WTC11 (cell line): Measurements from ENCODE around the gene RPP14. TPM values are rescaled to one million over a fixed set of nuclear protein-coding genes. Genes with fewer than 3 reads are reported as not detected.

Experiments used
- ATAC-seq: fragments of 200-7000 bp; cut with Tn5 transposase; 2 replicates; pipeline ENCODE4 v1.10.0; 2021; ENCODE audit warnings: mild to moderate bottlenecking, moderate library complexity
- CTCF ChIA-PET: fragments of 300-600 bp; sonication (Branson Sonifier 250); formaldehyde crosslinking; loops from one replicate; lab custom pipeline; 2021; ENCODE audit warnings: antibody characterized with exemption; lab: Charles Lee
- POLR2A ChIA-PET: fragments of 350-600 bp; sonication (Branson Sonifier 250); formaldehyde crosslinking; loops from one replicate; lab custom pipeline; 2021; ENCODE audit warnings: antibody characterized with exemption; lab: Charles Lee
- DNase-seq: peaks from one replicate; pipeline ENCODE4 v3.0.0; 2021; ENCODE audit warnings: low spot score
- H3K27ac Mint-ChIP-seq: 2 replicates; pipeline ENCODE4 v1.8.0; 2021; ENCODE audit warnings: mixed read lengths
- H3K27me3 Mint-ChIP-seq: 2 replicates; pipeline ENCODE4 v1.8.0; 2021; ENCODE audit warnings: low read depth, mild to moderate bottlenecking, moderate library complexity, mixed read lengths
- H3K36me3 Mint-ChIP-seq: 2 replicates; pipeline ENCODE4 v1.8.0; 2021; ENCODE audit warnings: mixed read lengths
- H3K4me1 Mint-ChIP-seq: 2 replicates; pipeline ENCODE4 v1.8.0; 2022; ENCODE audit warnings: mixed read lengths
- H3K4me3 Mint-ChIP-seq: 2 replicates; pipeline ENCODE4 v1.8.0; 2021; ENCODE audit warnings: mild to moderate bottlenecking, moderate library complexity, mixed read lengths
- H3K9me3 Mint-ChIP-seq: 2 replicates; pipeline ENCODE4 v1.8.0; 2021; ENCODE audit warnings: mixed read lengths
- ATF1 ChIP-seq: sonication (generic); formaldehyde crosslinking; IDR thresholded peaks from 2 replicates; pipeline ENCODE4 v1.8.1; 2023; ENCODE audit warnings: mild to moderate bottlenecking, moderate library complexity, missing genetic modification reagents
- CBFB ChIP-seq: sonication (generic); formaldehyde crosslinking; IDR thresholded peaks from 2 replicates; pipeline ENCODE4 v1.8.1; 2022; ENCODE audit warnings: mild to moderate bottlenecking, low read depth, missing genetic modification reagents
- CDX4 ChIP-seq: fragments of 250-450 bp; sonication (Bioruptor Pico); IDR thresholded peaks from 2 replicates; pipeline ENCODE4 v1.9.0; 2021; ENCODE audit warnings: moderate library complexity, mild to moderate bottlenecking, inconsistent platforms, borderline replicate concordance
- E2F4 ChIP-seq: sonication (generic); formaldehyde crosslinking; IDR thresholded peaks from 2 replicates; pipeline ENCODE4 v1.8.1; 2022; ENCODE audit warnings: low read depth, mild to moderate bottlenecking, moderate library complexity, missing genetic modification reagents, borderline replicate concordance
- ERG ChIP-seq: fragments of 250-450 bp; sonication (Bioruptor Pico); IDR thresholded peaks from 2 replicates; pipeline ENCODE4 v1.8.0; 2021; ENCODE audit warnings: mild to moderate bottlenecking
- ETV6 ChIP-seq: sonication (generic); formaldehyde crosslinking; IDR thresholded peaks from 2 replicates; pipeline ENCODE4 v1.8.1; 2022; ENCODE audit warnings: mild to moderate bottlenecking, missing genetic modification reagents
- GRHL2 ChIP-seq: fragments of 250-450 bp; sonication (Bioruptor Pico); IDR thresholded peaks from 2 replicates; pipeline ENCODE4 v1.8.0; 2022; ENCODE audit warnings: mild to moderate bottlenecking, moderate library complexity; ENCODE audit not compliant: insufficient replicate concordance, severe bottlenecking
- HMGXB4 ChIP-seq: sonication (generic); formaldehyde crosslinking; IDR thresholded peaks from 2 replicates; pipeline ENCODE4 v1.8.1; 2023; ENCODE audit warnings: mild to moderate bottlenecking, moderate library complexity, missing genetic modification reagents
- MXD4 ChIP-seq: fragments of 250-450 bp; sonication (Bioruptor Pico); IDR thresholded peaks from 2 replicates; pipeline ENCODE4 v1.8.0; 2021; ENCODE audit warnings: mild to moderate bottlenecking, moderate library complexity, borderline replicate concordance
- MYBL2 ChIP-seq: sonication (generic); formaldehyde crosslinking; IDR thresholded peaks from 2 replicates; pipeline ENCODE4 v1.8.1; 2023; ENCODE audit warnings: mild to moderate bottlenecking, moderate library complexity, missing genetic modification reagents
- NFYB ChIP-seq: sonication (generic); formaldehyde crosslinking; conservative IDR thresholded peaks from 2 replicates; pipeline ENCODE4 v1.8.0; 2022; ENCODE audit warnings: low read depth, missing genetic modification reagents
- OVOL2 ChIP-seq: fragments of 250-450 bp; sonication (Bioruptor Pico); IDR thresholded peaks from 2 replicates; pipeline ENCODE4 v1.9.0; 2021; ENCODE audit warnings: mild to moderate bottlenecking, borderline replicate concordance
- PRDM15 ChIP-seq: sonication (generic); formaldehyde crosslinking; IDR thresholded peaks from 2 replicates; pipeline ENCODE4 v1.8.0; 2022; ENCODE audit warnings: missing genetic modification reagents
- TP53 ChIP-seq: sonication (generic); formaldehyde crosslinking; IDR thresholded peaks from 2 replicates; pipeline ENCODE4 v1.8.1; 2023; ENCODE audit warnings: mild to moderate bottlenecking, missing genetic modification reagents
- USF1 ChIP-seq: sonication (generic); formaldehyde crosslinking; IDR thresholded peaks from 2 replicates; pipeline ENCODE4 v1.8.0; 2022; ENCODE audit warnings: mild to moderate bottlenecking, missing genetic modification reagents
- ZNF121 ChIP-seq: sonication (generic); formaldehyde crosslinking; IDR thresholded peaks from 2 replicates; pipeline ENCODE4 v1.8.0; 2023; ENCODE audit warnings: missing genetic modification reagents
- ZNF138 ChIP-seq: sonication (generic); formaldehyde crosslinking; conservative IDR thresholded peaks from 2 replicates; pipeline ENCODE4 v1.8.1; 2022; ENCODE audit warnings: mild to moderate bottlenecking, moderate library complexity, missing genetic modification reagents
- ZNF232 ChIP-seq: sonication (generic); formaldehyde crosslinking; IDR thresholded peaks from 2 replicates; pipeline ENCODE4 v1.8.0; 2022; ENCODE audit warnings: mild to moderate bottlenecking, missing genetic modification reagents
- ZNF263 ChIP-seq: sonication (generic); formaldehyde crosslinking; IDR thresholded peaks from 2 replicates; pipeline ENCODE4 v1.8.1; 2022; ENCODE audit warnings: low read depth, mild to moderate bottlenecking, moderate library complexity, missing genetic modification reagents
- ZNF396 ChIP-seq: fragments of 250-450 bp; sonication (Bioruptor Pico); IDR thresholded peaks from 2 replicates; pipeline ENCODE4 v1.8.0; 2021; ENCODE audit warnings: mild to moderate bottlenecking, moderate library complexity, borderline replicate concordance
- ZNF416 ChIP-seq: fragments of 250-450 bp; sonication (Bioruptor Pico); IDR thresholded peaks from 2 replicates; pipeline ENCODE4 v1.9.0; 2021; ENCODE audit warnings: mild to moderate bottlenecking, inconsistent platforms
- ZNF512 ChIP-seq: sonication (generic); formaldehyde crosslinking; IDR thresholded peaks from 2 replicates; pipeline ENCODE4 v1.8.1; 2022; ENCODE audit warnings: missing genetic modification reagents, borderline replicate concordance
- total RNA-seq: library from RNA; stranded (reverse); gene quantifications from 3 replicates; pipeline ENCODE4 v1.2.3, GENCODE V29; 2021

Gene RPP14
- total RNA-seq, 1 experiment from 2014 or later: 17.9 TPM

- TF ChIP-seq GRHL2 (CRISPR knock-in tag): no peak
Observed at GRCh38 chr3:58347984-58348383, 41.9 kb downstream of the RPP14 start (continued).

GRCh38 chr3:58349792-58350626 is 44.0 kb downstream of the RPP14 start:
- TF ChIP-seq ZNF512 (CRISPR knock-in tag) (no peak), MXD4 (CRISPR knock-in tag) (no peak), ZNF138 (no peak), NFYB (CRISPR knock-in tag) (no peak), ZNF263 (CRISPR knock-in tag) (no peak), E2F4 (no peak), ZNF396 (CRISPR knock-in tag) (no peak), ZNF121 (CRISPR knock-in tag) (no peak), USF1 (CRISPR knock-in tag) (no peak), ETV6 (CRISPR knock-in tag) (no peak), CDX4 (CRISPR knock-in tag) (no peak), HMGXB4 (CRISPR knock-in tag) (no peak), MYBL2 (no peak)
- no peaks in the 10 kb centered on the region for H3K27me3 Mint-ChIP-seq
- ChIA-PET CTCF (interaction anchor here (0.8 to 3.1 kb wide), 4 partner anchors 15 to 173 kb away, joined by 3 to 16 read pairs (median 4); partner anchors contain the start of gene HTD2), POLR2A (interaction anchor here (0.6 kb wide), 1 partner anchor 111 kb away, joined by 3 read pairs; no protein-coding TSS in a partner anchor)
- no peak for ATAC-seq
- H3K4me1 Mint-ChIP-seq: peaks cover 14% of the 10 kb centered on the region
- no peaks in the 10 kb centered on the region; the same call in 1 of the 2 replicates for H3K36me3 Mint-ChIP-seq
- H3K27ac Mint-ChIP-seq: no peak overlapping the region
- no peaks in the 10 kb centered on the region for H3K9me3 Mint-ChIP-seq
- no peak overlapping the region for H3K4me3 Mint-ChIP-seq
- DNase-seq: no peak

GRCh38 chr3:58350627-58351013 is 44.6 kb downstream of the RPP14 start:
- POLR2A ChIA-PET: interaction anchor here (0.6 kb wide), 1 partner anchor 110 kb away, joined by 3 read pairs; no protein-coding TSS in a partner anchor
- TF ChIP-seq ZNF232 (CRISPR knock-in tag) (no peak), ATF1 (CRISPR knock-in tag) (no peak), TP53 (CRISPR knock-in tag) (no peak), ZNF416 (no peak), PRDM15 (CRISPR knock-in tag) (no peak), OVOL2 (CRISPR knock-in tag) (no peak), ERG (CRISPR knock-in tag) (no peak), CBFB (CRISPR knock-in tag) (no peak)

More at GRCh38 chr3:58350627-58351013, 44.6 kb downstream of the RPP14 start:
- no peaks in the 10 kb centered on the region for H3K9me3 Mint-ChIP-seq
- ATAC-seq: no peak
- DNase-seq: no peak
- peaks cover 14% of the 10 kb centered on the region for H3K4me1 Mint-ChIP-seq
- no peaks in the 10 kb centered on the region; the same call in 1 of the 2 replicates for H3K36me3 Mint-ChIP-seq
- no peak overlapping the region for H3K4me3 Mint-ChIP-seq
- no peak overlapping the region for H3K27ac Mint-ChIP-seq
- H3K27me3 Mint-ChIP-seq: no peaks in the 10 kb centered on the region
- CTCF ChIA-PET: interaction anchor here (0.7 to 3.1 kb wide), 4 partner anchors 44 to 173 kb away, joined by 3 to 16 read pairs (median 4); partner anchors contain the start of gene HTD2
